Natural killer cell (primary cell): ENCODE measurements around the gene MICAL2. TPM values are rescaled to one million over a fixed set of nuclear protein-coding genes. Genes with fewer than 3 reads are reported as not detected.

Experiments used
- ATAC-seq, 3 donors: fragments of 150-1000 bp in 2 of 3; fragments of 200-7000 bp in 1 of 3; cut with Tn5 transposase; 1 replicate in 1 of 3; 2 replicates in 2 of 3; pipeline ENCODE4 v1.10.0; 2021; ENCODE audit warnings: mild to moderate bottlenecking in 2 of 3, moderate library complexity in 2 of 3
- DNase-seq, 2 donors: peaks; one replicate each; pipeline versions ENCODE4 v3.0.0 to v3.0.0-alpha.2; 2013 to 2021; ENCODE audit warnings: mixed read lengths in 1 of 2
- H3K27ac ChIP-seq: one replicate; pipeline ENCODE4 v1.5.1; 2013; ENCODE audit warnings: mild to moderate bottlenecking, low read length
- H3K27me3 ChIP-seq: one replicate; pipeline ENCODE4 v1.6.1; 2013; ENCODE audit warnings: low read length; ENCODE audit not compliant: control insufficient read depth, insufficient read depth
- H3K36me3 ChIP-seq: one replicate; pipeline ENCODE4 v1.6.1; 2013; ENCODE audit warnings: low read length; ENCODE audit not compliant: control insufficient read depth, insufficient read depth
- H3K4me1 ChIP-seq: one replicate; pipeline ENCODE4 v1.6.1; 2013; ENCODE audit warnings: low read length; ENCODE audit not compliant: control insufficient read depth, insufficient read depth
- H3K4me3 ChIP-seq: one replicate; pipeline ENCODE4 v1.5.1; 2013; ENCODE audit warnings: low read length
- H3K9me3 ChIP-seq: one replicate; pipeline ENCODE4 v1.6.1; 2013; ENCODE audit warnings: low read length; ENCODE audit not compliant: control insufficient read depth, insufficient read depth
- H3K27ac Mint-ChIP-seq, 2 donors: one replicate each; pipeline ENCODE4 v1.8.0; 2022; ENCODE audit warnings: mild to moderate bottlenecking in 2 of 2, mixed read lengths in 2 of 2, moderate library complexity in 1 of 2
- H3K27me3 Mint-ChIP-seq, 2 donors: one replicate each; pipeline ENCODE4 v1.8.0; 2022; ENCODE audit warnings: low read depth in 2 of 2, mixed read lengths in 2 of 2
- H3K36me3 Mint-ChIP-seq: one replicate; pipeline ENCODE4 v1.8.0; 2022; ENCODE audit warnings: mixed read lengths
- H3K4me1 Mint-ChIP-seq, 2 donors: one replicate each; pipeline ENCODE4 v1.8.0; 2022; ENCODE audit warnings: mixed read lengths in 2 of 2
- H3K4me3 Mint-ChIP-seq: one replicate; pipeline ENCODE4 v1.8.0; 2022; ENCODE audit warnings: mild to moderate bottlenecking, moderate library complexity, mixed read lengths
- H3K9me3 Mint-ChIP-seq, 2 donors: one replicate each; pipeline ENCODE4 v1.8.0; 2022; ENCODE audit warnings: mixed read lengths in 2 of 2
- CTCF ChIP-seq: fragments of 200-600 bp; IDR thresholded peaks from one replicate; pipeline ENCODE4 v1.8.0; 2022; ENCODE audit warnings: antibody characterized with exemption
- WGBS: methylation state at CpG from one replicate; pipeline ENCODE4 v1.1.7; 2013; ENCODE audit warnings: missing lambda C conversion rate; ENCODE audit not compliant: insufficient coverage; 5-methylcytosine and 5-hydroxymethylcytosine counted together
- intact Hi-C: fragments of 100-400 bp; cut with micrococcal nuclease; formaldehyde crosslinking; loops from one replicate; pipeline ENCODE4 v1.14.2; 2022
- total RNA-seq, 4 donors: library from RNA; stranded (reverse); fragments of 120-200 nt in 1 of 4; gene quantifications; one replicate each; pipeline versions ENCODE4 v1.2.3 to v1.2.4, GENCODE V29; 2013 to 2022

The MICAL2 gene
- total RNA-seq, 3 donors from 2014 or later (not counting 1 experiment from before 2014, with no cell fraction given) = 54.6 to 68.6 (median 57.4) TPM

GRCh38 chr11:12196872-12197271 lies 86.5 kb downstream of the MICAL2 start:
- H3K36me3 Mint-ChIP-seq = no peaks in the 10 kb centered on the region
- no peaks in the 10 kb centered on the region for H3K9me3 ChIP-seq
- peak overlapping the region; percentile 81 for H3K27ac ChIP-seq
- H3K27me3 ChIP-seq = no peaks in the 10 kb centered on the region
- DNase-seq = no peak
- H3K36me3 ChIP-seq = peaks cover 5% of the 10 kb centered on the region
- H3K4me1 ChIP-seq = peaks cover 48% of the 10 kb centered on the region
- peaks cover 48 to 56% of the 10 kb centered on the region in 2 donors for H3K4me1 Mint-ChIP-seq
- H3K27me3 Mint-ChIP-seq = no peaks in the 10 kb centered on the region
- H3K4me3 Mint-ChIP-seq = peak overlapping the region; percentile 89
- H3K4me3 ChIP-seq = peak overlapping the region; percentile 26
- no peaks in the 10 kb centered on the region for H3K9me3 Mint-ChIP-seq
- H3K27ac Mint-ChIP-seq = peak overlapping the region; percentile 86 to 90
- no peak for TF ChIP-seq CTCF
- ATAC-seq = no peak
- intact Hi-C loops = loop anchor here (2.0 kb wide), 1 partner anchor 40 kb away; no protein-coding TSS in a partner anchor

GRCh38 chr11:12198251-12199222 lies 88.1 kb downstream of the MICAL2 start:
- Histone ChIP-seq H3K27me3 (no peaks in the 10 kb centered on the region), H3K4me3 (no peak overlapping the region), H3K9me3 (no peaks in the 10 kb centered on the region), H3K4me1 (peaks cover 48% of the 10 kb centered on the region), H3K36me3 (peaks cover 5% of the 10 kb centered on the region), H3K27ac (no peak overlapping the region)
- Mint-ChIP-seq H3K9me3 (no peaks in the 10 kb centered on the region), H3K36me3 (no peaks in the 10 kb centered on the region), H3K4me3 (no peak overlapping the region), H3K27me3 (no peaks in the 10 kb centered on the region), H3K4me1 (peaks cover 54 to 56% of the 10 kb centered on the region in 2 donors), H3K27ac (peak overlapping the region in 1 of 2 donors; percentile 90)
- DNase-seq (no peak), ATAC-seq (peak in 1 of 3 donors; percentile 22)
- 75% methylated on average over 8 of the region's 8 CpGs for WGBS
- TF ChIP-seq CTCF = no peak
- intact Hi-C loops = no loop called here

- Mint-ChIP-seq H3K9me3 (no peaks in the 10 kb centered on the region), H3K4me1 (peaks cover 48 to 58% of the 10 kb centered on the region in 2 donors), H3K27ac (peak overlapping the region in 1 of 2 donors; percentile 90), H3K4me3 (no peak overlapping the region), H3K27me3 (no peaks in the 10 kb centered on the region), H3K36me3 (peaks cover under 1% of the 10 kb centered on the region)
- no peak overlapping the region for H3K27ac ChIP-seq
- no peak overlapping the region for H3K4me3 ChIP-seq
- DNase-seq = no peak
- peaks cover 9% of the 10 kb centered on the region for H3K36me3 ChIP-seq
- H3K4me1 ChIP-seq = peaks cover 48% of the 10 kb centered on the region
- 77% methylated on average over 13 of the region's 13 CpGs for WGBS
- no peaks in the 10 kb centered on the region for H3K27me3 ChIP-seq
- H3K9me3 ChIP-seq = no peaks in the 10 kb centered on the region
- ATAC-seq = no peak
- no peak for TF ChIP-seq CTCF
- intact Hi-C loops = no loop called here
Observed at GRCh38 chr11:12199231-12199948, 89.0 kb downstream of the MICAL2 start.
